NOMO-1 treated with DMSO at 0.1 percent for 48 hours (cell line): ENCODE measurements around the gene SLC22A23.

ENCODE experiments used
- DNase-seq: peaks from one replicate; lab custom pipeline; 2025; ENCODE audit not compliant: unreplicated experiment; lab: John Stamatoyannopoulos, UW

Gene SLC22A23

GRCh38 chr6:3322366-3322890, 134.4 kb downstream of the SLC22A23 start:
- no peak for DNase-seq

GRCh38 chr6:3321875-3322274, 135.0 kb downstream of the SLC22A23 start:
- DNase-seq = no peak

DNA sequence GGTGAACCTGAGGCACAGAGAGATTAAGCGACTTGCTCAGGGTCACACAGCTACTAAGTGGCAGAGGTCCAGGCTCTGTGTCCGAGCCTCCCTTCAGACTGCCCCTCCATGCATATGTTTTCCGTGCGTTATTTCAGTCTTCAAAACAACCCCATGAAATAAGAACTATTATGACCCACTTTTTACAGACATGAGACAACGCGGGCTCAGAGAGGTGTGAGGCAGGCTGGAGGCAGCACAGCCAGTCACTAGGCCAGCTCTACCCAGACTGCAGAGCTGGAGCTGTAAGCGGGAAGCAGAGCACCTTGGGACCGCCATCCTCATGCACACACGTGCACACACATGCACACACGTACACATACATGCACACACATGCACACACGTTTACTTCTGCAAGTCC, 135.8 kb downstream of the SLC22A23 start:
- no peak for DNase-seq

DNA sequence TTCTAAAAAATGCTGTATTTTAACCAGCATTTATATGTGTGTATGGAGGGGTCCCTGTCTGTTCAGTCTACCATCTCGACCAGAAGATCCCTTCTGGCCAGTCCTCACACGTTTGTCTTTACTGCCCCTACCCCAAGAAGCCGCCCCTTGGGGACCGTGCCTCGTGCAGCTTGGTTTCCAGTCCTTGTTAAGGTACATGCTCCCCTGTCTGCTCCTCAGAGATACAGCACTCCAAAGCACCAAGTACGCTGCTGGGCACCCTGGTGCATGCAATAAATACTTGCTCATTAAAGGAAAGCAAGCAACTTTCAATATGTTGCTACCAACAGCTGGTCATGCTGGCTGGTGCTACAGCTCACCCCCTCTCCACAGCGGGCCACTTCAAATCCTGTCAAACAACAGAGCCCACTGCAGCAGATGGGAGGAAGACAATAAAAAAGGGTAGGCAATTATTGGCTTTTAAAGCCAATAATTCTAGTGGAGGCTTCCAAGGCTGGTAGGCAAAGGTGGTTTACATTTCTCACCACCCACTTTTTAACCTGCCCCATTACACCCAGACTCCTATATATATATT, 136.5 kb downstream of the SLC22A23 start:
- DNase-seq = no peak

DNA sequence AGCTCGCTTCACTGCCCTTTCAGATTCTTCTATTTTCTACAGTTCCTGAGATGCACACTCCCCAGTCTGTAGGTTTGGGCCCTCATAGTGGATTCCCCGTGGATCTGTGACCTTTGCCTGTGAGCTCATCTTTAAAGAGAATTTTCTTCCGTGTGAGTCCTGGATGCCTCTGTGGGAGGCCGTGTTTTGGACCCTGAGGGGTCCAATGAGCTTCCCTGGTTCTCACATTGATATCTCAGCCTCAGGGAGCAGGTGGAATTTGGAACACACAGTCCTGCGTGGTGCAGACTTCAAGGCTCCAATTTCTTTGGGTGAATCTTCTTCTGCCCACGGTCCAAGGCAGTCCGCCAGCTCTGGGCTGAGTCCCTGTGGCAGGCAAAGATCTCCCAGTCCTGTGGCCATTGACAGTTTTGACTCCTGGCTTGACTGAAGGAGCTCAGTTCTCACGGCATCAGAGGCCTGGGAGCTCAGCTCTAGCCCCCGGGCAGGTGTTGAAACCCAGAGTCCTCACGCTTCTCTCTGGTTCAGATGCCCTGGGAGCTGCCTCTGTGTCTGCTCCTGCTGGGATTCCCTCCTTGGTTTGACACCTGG, 137.1 kb downstream of the SLC22A23 start:
- no peak for DNase-seq

DNA sequence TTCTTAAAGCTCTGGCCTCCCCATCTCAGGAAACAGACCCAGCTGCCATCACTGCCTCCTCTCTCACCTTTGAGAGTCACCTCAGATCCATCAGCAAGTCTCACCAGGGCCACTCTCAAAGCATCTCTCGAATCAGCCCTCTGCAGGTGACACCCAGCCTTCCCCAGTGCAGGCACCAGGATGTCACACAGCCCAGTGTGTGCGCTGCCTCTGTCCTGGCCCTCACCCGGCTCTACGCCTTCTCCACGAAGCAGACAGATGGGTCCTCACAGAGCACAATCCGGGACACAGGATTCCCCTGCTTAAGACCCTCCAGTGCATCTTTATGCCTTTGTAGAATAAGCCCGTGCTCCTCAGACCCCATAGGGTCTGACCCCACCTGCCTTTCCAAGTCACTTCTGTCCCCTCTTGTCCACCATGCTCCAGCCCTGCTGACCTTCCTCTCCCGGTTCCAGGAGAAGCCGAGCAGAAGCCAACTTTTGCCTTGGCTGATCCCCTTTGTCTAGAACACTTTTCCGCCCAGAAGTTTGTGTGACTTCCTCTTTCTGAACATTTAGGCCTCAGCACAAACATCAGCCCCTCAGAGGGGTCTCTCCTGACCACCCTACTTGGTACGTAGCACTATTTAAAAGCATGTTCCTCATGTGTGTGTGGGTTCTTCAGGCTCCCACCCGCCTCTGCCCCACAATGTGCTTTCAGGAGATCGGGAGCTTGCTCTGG, 137.9 kb downstream of the SLC22A23 start:
- DNase-seq = no peak

DNA sequence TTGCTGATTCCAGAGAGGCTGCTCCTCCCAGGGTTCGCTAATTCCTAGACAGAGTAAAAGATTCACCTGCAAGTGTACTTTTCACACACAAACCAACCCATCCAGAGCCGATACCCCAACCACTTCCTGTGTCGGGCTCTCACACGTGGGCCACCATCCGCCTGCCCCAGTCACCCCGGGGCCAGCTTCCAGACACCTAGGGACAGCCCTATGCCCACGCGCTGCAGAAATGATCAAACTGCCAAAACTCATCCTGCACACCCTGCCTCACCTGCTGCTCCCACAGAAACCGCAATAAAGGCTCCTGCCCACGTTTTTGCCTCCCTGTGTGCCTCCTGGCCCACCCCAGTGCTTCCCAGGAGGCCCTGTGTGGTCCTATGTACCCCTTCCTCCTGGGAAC, 138.6 kb downstream of the SLC22A23 start:
- no peak for DNase-seq

DNA sequence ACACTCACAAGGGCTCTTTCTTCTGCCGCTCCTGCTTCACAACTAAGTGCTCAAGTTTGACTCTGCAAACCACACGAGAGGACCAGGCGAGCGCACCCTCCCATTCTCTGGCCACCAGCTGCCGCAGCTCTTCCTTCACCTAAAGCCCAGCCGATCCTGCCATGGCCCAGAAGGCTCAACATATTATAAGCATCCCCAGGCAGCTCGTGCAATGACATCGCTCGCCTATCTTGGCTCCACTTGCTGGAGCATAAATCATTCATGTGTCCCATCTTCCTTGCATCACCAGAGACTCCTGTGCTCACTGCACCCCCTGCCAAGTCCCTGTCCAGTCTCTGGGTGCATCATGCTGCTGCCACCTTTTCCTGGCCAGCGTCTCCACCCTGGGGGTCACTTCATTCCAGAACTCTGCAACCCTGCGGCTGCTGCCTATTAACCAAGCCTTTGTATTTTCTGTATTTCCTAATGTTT, 139.1 kb downstream of the SLC22A23 start:
- DNase-seq = no peak

DNA sequence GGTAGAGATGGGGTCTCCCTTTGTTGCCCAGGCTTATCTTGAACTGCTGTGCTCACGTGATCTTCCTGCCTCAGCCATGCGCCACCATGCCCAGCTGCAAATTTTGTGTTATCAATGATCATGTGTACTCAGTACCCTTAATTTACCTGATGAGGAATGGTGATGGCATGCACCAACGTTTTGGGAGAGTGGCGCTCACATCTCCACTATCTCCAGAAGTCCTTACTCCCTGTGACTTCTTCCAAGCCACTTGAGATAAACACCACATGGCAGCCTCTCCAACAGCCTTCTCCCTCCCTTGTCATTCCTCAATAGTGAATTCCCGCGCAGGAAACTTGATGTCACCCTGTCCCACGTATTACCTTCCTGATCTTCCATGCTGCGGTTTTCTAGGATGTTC, 140.0 kb downstream of the SLC22A23 start:
- no peak for DNase-seq

DNA sequence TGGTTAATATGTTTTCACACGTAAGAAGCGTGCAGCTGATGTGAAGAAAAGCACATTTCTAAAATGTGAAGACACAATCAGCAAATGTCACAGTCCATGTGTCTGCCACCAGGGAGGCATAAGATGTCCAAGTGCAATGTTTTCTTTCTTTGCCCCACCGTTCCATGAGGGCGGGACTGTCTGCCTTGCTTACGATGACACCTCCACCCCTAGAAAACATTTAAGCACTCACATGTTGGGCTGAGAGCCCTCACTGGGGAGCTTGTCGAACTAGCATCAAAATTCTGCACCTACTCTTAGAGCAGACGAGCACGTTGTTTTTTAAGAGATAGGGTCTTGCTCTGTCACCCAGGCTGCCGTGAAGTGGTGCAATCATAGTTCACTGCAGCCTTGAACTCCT, 140.5 kb downstream of the SLC22A23 start:
- DNase-seq = no peak

GRCh38 chr6:3315841-3316240, 141.0 kb downstream of the SLC22A23 start:
- no peak for DNase-seq

DNA sequence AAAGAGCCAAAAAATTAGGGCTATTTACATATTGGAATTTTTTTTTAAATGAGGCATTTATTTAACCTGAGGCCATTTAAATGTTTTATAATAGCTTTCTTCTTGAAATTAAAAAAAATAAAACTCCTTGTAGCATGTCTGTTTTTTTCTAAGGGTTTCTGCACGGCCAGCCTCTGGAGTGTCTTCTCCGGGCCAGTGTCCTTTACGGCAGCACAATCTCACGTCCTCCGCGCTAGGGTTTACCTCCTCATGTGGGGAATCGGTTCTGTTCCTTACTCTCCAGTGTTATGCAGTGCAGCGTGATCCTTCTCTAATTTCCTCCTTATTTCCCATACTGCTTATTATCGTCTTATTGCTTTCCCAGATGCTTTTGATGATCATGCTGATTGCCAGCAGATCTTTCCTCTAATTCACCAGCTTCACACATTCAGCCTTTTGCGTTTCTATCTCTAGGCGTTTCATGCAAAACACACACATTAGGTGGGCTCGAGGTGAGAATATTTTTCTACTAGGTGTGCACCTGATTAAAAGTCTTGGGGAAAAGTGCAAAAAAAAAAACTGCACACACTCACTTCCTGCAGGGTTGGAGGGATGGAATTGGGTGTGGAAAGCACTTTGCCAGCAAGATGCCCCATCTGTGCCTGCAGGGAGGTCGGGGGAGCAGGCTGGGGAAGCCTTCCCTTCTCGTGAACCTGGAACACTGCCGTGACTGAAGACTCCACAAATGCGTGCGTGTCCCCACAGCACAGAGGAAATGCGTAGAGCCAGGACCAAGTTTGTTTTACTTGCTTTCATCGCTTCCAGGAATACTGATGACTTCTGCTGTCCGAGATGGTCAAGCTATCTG, 142.0 kb downstream of the SLC22A23 start:
- DNase-seq = no peak

DNA sequence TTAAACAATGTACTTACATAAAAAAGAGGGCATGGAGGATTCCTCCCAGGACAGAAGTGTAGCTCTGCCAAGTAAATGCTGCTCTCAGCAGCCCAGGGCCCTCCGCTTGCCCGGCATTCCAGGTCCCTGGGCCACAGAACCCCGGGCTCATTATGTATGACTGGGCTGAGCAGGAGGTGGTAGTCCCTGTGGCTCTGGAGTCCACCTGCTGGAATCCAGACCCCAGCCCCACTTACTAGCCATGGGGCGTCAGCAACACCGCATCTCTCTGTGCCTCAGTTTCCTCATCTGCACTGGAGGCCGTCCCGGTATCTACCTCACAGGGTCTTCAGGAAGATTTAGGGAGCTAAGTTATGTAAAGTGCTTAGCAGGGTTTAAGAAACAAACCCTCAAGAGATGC, 142.7 kb downstream of the SLC22A23 start:
- DNase-seq = no peak

GRCh38 chr6:3312604-3313231, 144.1 kb downstream of the SLC22A23 start:
- no peak for DNase-seq

- no peak for DNase-seq
Observed at GRCh38 chr6:3311826-3312225, 145.0 kb downstream of the SLC22A23 start.

DNA sequence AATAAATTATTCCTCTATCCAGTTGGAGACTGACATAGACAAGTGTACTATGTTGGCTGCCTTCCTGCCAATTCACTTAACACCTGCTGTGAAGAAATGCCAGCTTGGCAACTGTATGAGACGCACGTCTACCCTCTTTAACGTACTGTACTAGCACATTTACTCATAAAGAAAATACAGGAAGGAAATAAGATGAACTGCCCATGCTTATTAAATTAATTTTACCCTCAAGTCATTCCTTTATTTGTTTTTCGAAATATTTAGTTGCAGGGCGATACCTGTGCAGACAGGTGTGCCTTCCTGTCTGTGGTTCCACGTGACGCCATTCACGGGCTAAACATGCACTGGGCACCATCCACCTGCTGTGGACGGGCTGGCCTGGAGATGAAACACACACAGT, 146.1 kb downstream of the SLC22A23 start:
- no peak for DNase-seq

- DNase-seq = no peak
Observed at GRCh38 chr6:3310051-3310448, 146.8 kb downstream of the SLC22A23 start.

DNA sequence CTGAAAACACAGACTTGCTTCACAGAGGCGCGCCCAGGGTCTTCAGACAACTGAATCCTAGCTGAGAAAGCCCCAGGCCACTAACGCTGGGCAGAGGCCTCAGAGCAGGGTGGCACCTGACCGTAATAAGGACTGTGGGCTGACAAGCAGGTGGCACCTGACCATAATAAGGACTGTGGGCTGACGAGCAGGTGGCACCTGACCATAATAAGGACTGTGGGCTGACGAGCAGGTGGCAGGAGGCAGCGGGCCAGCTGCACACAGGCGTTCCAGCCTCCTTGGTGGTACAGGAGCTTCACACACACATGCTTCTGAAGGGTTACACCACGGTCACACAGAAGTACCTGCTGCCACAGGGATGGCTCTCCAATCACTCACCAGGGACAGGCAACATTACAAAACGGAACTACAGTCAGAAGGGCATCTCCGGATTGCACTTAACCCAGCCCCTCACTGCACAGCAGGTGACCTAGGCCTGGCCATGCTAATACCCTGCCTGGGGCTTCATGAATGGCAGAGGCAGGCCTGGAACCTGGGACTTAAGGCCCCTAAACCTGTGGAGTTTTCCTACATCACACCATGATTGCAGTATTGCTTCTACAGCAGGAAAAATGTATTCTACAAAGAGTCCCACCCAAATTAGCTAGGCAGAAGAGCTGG, 147.3 kb downstream of the SLC22A23 start:
- DNase-seq = no peak

DNA sequence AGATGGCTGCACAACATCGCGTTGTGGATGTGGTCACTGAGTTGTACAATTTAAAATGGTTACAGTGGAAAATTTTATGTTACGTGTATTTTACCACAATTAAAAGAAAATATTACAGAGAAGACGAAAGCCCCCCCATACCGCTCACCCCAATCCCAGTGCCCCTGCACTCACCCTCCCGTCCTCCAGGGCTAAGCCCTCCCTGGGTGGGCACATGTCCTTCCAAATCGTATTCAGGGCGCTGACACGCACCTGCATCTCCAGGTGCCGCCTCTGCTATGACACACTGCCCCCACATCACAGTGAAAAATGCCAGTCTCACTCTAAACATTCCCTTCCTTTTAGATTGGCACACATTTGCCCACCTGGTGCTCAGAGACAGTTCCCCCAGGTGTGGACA, 148.7 kb downstream of the SLC22A23 start:
- no peak for DNase-seq

DNA sequence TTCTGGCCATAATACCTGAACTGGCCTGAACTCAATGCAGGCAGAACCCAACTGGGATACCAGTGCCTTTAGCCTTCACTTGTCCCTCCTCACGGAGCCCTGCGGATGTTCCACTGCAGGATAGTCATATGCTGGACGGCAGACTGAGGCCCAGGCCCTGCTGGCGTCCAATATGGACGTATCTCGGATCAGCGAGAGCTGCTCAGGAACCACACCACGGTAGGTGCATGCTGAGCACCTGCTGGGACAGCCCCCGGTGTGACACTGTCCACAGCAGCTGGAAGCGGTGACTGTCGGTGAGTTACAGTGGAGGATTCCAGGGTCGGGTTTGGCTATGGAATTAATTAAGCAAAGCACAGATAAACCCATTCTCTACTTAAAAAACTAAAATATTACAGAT, 149.4 kb downstream of the SLC22A23 start:
- no peak for DNase-seq
